Inflammatory macrophage treated with lipopolysaccharide for 4 hours (primary cell): ENCODE results near the gene AMACR.

Source experiments
- DNase-seq: peaks from one replicate; pipeline ENCODE4 v3.0.0-alpha.2; 2020

Gene AMACR

GRCh38 chr5:34005211-34005610 lies 2.6 kb downstream of the AMACR start:
- DNase-seq: no peak

GRCh38 chr5:34003941-34004340 lies 3.9 kb downstream of the AMACR start:
- no peak for DNase-seq

DNA sequence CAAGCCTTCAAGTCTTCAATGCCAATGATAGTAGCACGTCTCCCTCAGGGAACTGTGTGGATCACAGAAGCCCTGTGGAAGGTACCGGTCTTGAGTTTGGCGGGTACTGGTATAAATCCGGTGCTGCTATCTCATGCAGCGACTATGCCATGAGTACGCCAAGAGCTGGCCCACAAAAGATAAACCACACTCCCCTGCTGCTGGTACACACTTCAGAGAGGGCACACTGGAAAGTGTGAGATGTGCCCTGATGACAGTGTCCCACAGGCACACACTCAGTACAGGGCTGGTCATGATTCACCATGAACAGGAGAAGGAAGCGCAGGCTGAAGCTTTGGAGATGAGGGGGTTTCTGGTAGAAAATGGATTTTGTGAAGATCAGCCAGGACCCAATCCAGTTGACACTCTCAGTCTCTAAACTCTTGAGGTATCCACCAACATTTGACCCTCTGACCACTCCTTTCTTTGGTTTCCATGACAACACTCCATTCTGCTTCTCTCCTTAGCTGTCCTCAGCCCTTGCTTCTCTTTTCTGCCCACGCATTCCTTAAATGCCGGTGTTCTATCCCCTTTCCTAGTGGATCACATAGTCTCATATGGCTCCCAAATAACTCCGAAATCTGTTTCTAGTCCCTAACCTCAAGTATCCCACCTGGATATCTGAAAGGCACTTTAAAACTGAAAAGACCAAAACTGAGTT lies 5.1 kb downstream of the AMACR start:
- no peak for DNase-seq

GRCh38 chr5:34001241-34001841 lies 6.5 kb downstream of the AMACR start:
- no peak for DNase-seq

DNA sequence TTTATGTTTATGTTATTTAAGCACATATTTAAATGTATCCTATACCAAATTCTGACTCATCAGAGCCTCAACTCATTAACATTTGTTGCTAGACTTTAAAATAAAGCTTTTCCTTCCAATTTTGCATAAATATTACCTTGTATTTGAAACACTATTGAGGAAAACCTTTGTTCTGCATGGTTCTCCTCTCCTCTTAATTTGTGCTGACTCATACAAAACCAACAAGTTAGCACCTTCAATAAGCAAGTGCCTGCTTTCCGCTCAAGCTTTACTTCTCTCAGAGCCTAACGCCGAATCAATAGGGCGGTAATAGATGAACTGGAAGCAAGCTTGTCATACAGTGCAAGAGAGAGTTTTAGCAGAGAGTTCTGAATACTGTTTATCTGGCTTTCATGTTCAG lies 7.9 kb downstream of the AMACR start:
- DNase-seq: no peak

DNA sequence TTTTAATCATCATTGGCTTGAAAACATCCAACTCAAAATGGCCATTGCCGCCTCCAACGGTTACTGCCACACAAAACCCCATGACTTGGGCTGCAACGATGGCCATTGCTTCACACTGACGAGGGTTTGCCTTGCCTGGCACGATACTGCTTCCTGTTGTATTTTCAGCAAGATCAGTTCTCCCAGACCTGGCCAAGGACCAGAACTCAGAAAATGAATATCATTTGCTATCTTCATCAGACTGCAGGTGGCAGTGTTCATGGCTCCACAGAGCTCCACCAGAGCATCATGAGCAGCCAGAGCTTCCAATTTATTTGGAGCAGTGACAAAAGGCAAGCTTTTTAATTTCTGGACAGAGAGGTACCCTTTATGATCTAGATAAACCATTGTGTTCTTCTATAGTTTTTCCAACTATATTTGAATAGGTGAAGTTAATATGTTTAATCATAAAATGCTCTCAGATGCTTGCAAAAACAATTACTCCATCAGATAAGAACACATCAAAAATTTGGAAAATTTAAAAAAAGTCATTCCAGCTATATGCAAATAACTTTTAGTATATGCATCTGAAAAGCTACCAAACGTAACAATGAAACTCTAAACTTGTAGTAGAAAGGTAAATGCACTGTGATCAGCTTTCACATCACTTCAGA lies 10.4 kb downstream of the AMACR start:
- DNase-seq: peak; percentile 45

DNA sequence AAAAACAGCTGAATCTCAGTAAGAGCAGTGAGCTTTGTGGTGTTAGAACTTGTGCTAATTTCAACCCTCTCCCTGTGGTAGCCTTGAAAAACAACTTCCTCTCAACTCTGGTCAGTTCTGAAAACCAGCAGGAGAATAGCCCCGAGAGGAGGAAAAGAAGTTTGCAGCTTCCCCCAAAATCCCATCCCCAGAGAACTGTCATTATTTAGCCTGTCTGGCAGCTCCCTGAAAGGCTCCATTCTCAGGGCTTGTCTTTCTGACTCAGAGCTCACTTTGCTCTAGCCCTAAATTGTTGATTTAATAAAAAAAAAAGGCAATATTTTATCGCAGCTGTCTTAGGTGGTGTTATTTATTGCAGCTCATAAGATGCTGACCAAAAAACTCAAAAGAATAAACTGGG lies 12.0 kb downstream of the AMACR start:
- DNase-seq: no peak

DNA sequence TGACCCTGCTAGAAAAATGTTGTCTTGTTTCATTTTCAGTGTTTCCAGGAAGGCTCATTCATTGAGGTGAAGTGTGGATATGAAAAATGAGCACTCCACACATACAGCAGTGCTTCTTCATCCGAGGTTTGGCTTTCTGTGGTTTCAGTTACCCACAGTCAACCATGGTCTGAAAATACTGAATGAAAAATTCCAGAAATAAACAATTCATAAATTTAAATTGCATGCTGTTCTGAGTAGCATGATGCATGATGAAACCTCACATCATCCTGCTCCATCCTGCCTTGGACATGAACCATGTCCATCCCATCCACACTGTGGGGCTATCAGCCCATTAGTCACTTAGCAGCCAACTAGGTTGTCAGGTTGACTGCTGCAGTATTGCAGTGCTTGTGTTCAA lies 13.0 kb downstream of the AMACR start:
- no peak for DNase-seq

DNA sequence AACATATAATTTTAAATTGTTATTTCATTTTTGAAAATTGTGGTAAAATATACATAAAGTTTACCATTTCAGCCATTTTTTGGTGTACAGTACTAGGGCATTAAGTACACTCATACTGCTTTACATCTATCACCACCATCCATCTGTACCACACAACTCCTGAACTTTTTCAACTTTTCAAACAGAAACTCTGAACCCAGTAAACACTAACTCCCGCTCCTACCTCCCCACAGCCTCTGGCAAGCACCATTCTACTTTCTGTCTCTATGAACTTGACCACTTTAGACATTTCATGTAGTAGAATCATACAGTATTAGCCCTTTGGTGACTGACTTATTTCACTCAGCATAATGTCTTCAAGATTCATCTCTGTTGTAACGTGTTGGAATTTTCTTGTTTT lies 15.0 kb downstream of the AMACR start:
- DNase-seq: no peak

GRCh38 chr5:33985447-33985846 lies 22.4 kb downstream of the AMACR start:
- DNase-seq: no peak

DNA sequence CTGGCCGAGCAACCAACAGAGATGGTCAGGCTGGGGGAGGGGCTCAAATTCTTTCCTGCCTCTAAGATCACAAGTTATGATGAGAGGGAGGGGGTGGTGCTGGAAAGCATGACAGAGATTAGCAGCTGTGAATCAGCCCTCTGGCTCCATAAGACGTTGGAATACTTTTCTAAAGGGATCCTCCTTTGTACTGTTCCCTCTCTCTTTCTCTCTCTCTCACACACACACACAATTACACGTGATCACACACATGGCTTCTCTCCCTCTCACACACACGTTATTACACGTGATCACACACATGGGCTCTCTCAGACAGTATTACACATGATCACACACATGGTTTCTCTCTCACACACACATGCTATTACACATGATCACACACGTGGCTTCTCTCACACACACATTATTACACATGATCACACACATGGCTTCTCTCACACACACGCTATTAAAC lies 23.2 kb downstream of the AMACR start, which contains the start of gene SLC45A2:
Gene SLC45A2 (minus strand): TSS at position 23 of the 454 bp plus-strand sequence. CDS start 110 bp downstream, outside the sequence.
- DNase-seq: no peak

- no peak for DNase-seq
These were observed 23.7 kb downstream of the AMACR start for GRCh38 chr5:33984178-33984577.

DNA sequence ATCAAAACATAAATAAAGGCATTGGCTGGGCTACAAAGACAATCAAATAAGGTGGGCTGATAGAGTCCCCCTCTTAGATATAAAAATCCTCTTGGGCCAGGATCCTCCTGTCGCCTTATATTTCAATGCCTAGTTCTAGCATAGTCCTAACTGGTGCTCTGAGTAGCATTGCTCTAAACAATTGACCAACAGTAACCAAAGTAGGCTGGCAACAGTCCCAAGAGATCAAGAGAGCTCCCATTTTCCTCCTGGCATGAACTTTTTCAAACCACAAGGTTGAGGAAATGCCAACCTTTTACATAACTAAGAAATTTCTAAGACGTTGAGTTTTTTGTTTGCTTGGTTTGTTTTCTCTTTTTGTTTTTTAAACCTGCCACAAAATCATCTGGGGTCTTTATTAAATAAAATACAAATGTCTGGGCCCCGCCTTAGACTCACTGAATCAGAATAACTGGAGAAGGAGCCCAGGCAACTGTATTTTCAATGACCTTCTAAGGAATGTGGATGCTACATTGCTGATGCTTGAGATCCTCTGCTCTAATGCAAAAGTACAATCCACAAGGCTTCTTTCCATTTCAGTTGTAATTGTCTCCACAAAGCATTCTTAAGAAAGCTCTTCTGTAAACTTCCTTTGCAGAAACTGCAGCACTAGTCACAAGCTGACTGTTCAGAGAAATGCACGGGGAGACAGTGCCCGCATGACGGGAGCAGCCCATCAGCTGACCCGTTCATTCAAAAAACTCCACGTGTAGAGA lies 26.3 kb downstream of the AMACR start:
- no peak for DNase-seq

- no peak for DNase-seq
These were observed 27.8 kb downstream of the AMACR start for GRCh38 chr5:33980030-33980429.

GRCh38 chr5:33978306-33978705 lies 29.5 kb downstream of the AMACR start:
- DNase-seq: no peak

DNA sequence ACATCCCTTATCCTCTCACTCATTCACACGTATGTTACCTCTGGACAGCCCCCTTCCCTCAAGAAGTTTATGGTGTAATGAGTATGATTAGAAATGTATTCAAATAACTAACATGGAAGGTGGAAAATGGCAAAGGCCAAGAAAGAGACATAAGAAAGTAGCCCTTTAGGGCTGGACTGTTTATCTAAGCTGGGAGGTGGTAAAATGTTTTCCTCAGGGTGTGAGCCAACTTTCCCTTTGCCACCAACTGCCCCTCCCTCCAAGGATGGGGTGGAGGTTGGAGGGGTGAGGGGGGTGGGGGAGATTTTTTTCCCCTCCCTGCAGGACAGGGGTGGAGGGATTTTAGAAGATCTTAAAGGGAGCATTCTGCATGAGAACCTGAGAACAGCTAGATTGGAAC lies 31.5 kb downstream of the AMACR start:
- DNase-seq: no peak

GRCh38 chr5:33975852-33976251 lies 32.0 kb downstream of the AMACR start:
- no peak for DNase-seq

DNA sequence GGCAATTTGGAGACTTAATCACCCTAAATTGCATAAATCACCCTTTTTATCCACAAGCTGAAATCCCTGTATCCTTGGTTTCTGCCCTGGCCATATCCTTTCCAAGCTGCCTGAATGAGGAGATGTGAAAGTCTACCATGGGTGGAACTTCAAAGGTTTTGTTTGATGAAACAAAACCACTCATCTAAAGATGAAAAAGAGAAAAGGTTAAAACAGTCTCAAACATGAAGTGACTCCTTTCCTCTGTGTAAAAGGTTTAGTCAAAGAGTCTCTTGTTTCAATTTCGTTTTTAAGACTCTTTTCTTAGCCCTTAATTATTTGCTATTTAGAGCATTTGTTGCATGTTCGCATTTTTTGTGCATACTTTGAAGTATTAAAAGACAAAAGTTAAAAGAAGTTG lies 34.6 kb downstream of the AMACR start:
- DNase-seq: no peak

GRCh38 chr5:33969572-33970452 lies 38.0 kb downstream of the AMACR start:
- no peak for DNase-seq

DNA sequence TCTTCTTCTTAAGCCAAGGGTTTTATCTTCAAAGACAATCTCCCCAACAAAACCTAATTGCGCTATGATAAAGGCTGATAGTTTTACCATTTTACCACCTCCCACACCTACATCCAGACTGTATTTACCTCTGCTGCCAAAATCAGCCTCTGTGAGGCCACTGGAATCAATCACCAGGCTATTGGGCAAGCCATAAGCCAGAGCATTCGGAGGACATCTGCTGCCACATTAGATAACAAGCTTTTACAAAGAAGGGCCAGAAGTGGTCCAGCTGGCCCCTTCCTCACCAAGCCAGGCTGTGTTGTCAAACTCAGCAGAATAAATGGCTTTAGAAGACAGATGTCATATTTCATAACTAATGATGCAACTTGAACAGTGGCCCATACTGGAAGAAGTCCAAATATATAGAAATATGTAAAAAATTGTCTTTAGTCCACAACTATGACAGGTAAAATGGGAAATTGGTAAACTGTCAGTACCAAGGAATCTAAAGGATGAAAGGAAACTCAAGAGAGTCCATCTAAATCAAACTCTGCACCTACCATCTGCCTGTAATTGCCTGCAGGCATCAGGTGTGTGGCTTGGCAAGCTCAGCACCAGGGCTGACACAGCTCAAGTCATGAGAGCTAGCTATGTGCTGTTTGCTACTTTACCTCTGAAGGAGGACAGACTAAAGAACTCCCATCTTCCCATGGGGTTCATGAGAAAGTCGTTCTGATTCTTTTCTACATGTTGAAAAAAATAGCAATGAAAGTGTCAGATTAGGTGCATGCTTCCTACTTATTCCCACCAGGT lies 39.4 kb downstream of the AMACR start:
- no peak for DNase-seq

GRCh38 chr5:33966805-33967204 lies 41.0 kb downstream of the AMACR start:
- DNase-seq: no peak
